ENCODE results near the gene CLCA1.
A peak's percentile ranks its signal among the peaks of the same experiment; 100 is the strongest.

Gene CLCA1

GRCh38 chr1:86468501-86468977, at the start of gene CLCA1:
CLCA1 (plus strand) TSS chr1:86468927; CDS start chr1:86468972, 45 bp downstream.
- no peak for DNase-seq (ENCODE audit: low read depth in 3 of 3, low spot score in 1 of 3)

- DNase-seq (ENCODE audit: low read depth in 3 of 3, low spot score in 1 of 3): peak in 1 of 3 donors; percentile 9
These were observed 49.3 kb upstream of the CLCA1 start for GRCh38 chr1:86419277-86419903.

GRCh38 chr1:86421601-86422280, 47.0 kb upstream of the CLCA1 start:
- no peak for DNase-seq (ENCODE audit: low read depth in 3 of 3, low spot score in 1 of 3)

GRCh38 chr1:86423473-86423872, 45.3 kb upstream of the CLCA1 start:
- DNase-seq (ENCODE audit: low read depth in 3 of 3, low spot score in 1 of 3): no peak

GRCh38 chr1:86423873-86424272, 44.9 kb upstream of the CLCA1 start, which contains the start of gene CLCA2:
CLCA2 (plus strand) TSS chr1:86424171; CDS start chr1:86424248, 77 bp downstream.
- no peak for DNase-seq (ENCODE audit: low read depth in 3 of 3, low spot score in 1 of 3)

GRCh38 chr1:86429122-86429725, 39.5 kb upstream of the CLCA1 start:
- no peak for DNase-seq (ENCODE audit: low read depth in 3 of 3, low spot score in 1 of 3)

GRCh38 chr1:86429835-86430234, 38.9 kb upstream of the CLCA1 start:
- DNase-seq (ENCODE audit: low read depth in 3 of 3, low spot score in 1 of 3): no peak

GRCh38 chr1:86430376-86430775, 38.4 kb upstream of the CLCA1 start:
- DNase-seq (ENCODE audit: low read depth in 3 of 3, low spot score in 1 of 3): no peak

GRCh38 chr1:86434059-86434458, 34.7 kb upstream of the CLCA1 start:
- DNase-seq (ENCODE audit: low read depth in 3 of 3, low spot score in 1 of 3): no peak

- DNase-seq (ENCODE audit: low read depth in 3 of 3, low spot score in 1 of 3): no peak
These were observed 33.4 kb upstream of the CLCA1 start for GRCh38 chr1:86435327-86435726.

- no peak for DNase-seq (ENCODE audit: low read depth in 3 of 3, low spot score in 1 of 3)
These were observed 32.7 kb upstream of the CLCA1 start for GRCh38 chr1:86436041-86436440.

GRCh38 chr1:86441581-86441980, 27.1 kb upstream of the CLCA1 start:
- DNase-seq (ENCODE audit: low read depth in 3 of 3, low spot score in 1 of 3): no peak

GRCh38 chr1:86441997-86442396, 26.7 kb upstream of the CLCA1 start:
- DNase-seq (ENCODE audit: low read depth in 3 of 3, low spot score in 1 of 3): no peak

- DNase-seq (ENCODE audit: low read depth in 3 of 3, low spot score in 1 of 3): no peak
These were observed 22.8 kb upstream of the CLCA1 start for GRCh38 chr1:86445919-86446318.

GRCh38 chr1:86447198-86447790, 21.4 kb upstream of the CLCA1 start:
- no peak for DNase-seq (ENCODE audit: low read depth in 3 of 3, low spot score in 1 of 3)

- DNase-seq (ENCODE audit: low read depth in 3 of 3, low spot score in 1 of 3): no peak
These were observed 20.1 kb upstream of the CLCA1 start for GRCh38 chr1:86448670-86449069.

- DNase-seq (ENCODE audit: low read depth in 3 of 3, low spot score in 1 of 3): no peak
These were observed 19.6 kb upstream of the CLCA1 start for GRCh38 chr1:86449103-86449502.

- no peak for DNase-seq (ENCODE audit: low read depth in 3 of 3, low spot score in 1 of 3)
These were observed 17.9 kb upstream of the CLCA1 start for GRCh38 chr1:86450847-86451246.

- no peak for DNase-seq (ENCODE audit: low read depth in 3 of 3, low spot score in 1 of 3)
These were observed 15.1 kb upstream of the CLCA1 start for GRCh38 chr1:86453664-86454063.

GRCh38 chr1:86455073-86455472, 13.7 kb upstream of the CLCA1 start:
- no peak for DNase-seq (ENCODE audit: low read depth in 3 of 3, low spot score in 1 of 3)

GRCh38 chr1:86460998-86461397, 7.7 kb upstream of the CLCA1 start:
- no peak for DNase-seq (ENCODE audit: low read depth in 3 of 3, low spot score in 1 of 3)

GRCh38 chr1:86461482-86461881, 7.2 kb upstream of the CLCA1 start:
- DNase-seq (ENCODE audit: low read depth in 3 of 3, low spot score in 1 of 3): no peak
